Adipocyte (in vitro differentiated cells): Measurements from ENCODE around the gene AMER2.
"Not testable (repeated sequence)": the region's sequence is repeated elsewhere in the genome, so short reads cannot be mapped to it uniquely, and the experiment has no call there.

ENCODE experiments used
- DNase-seq: peaks from one replicate; pipeline ENCODE4 v3.0.0-alpha.2; 2015; ENCODE audit warnings: low read depth
- H3K27me3 ChIP-seq: replicated peaks from 2 replicates; pipeline ENCODE4 v1.7.0; 2013; ENCODE audit warnings: mild to moderate bottlenecking, low read length, moderate library complexity; ENCODE audit not compliant: control insufficient read depth, insufficient read depth
- H3K36me3 ChIP-seq: 2 replicates; pipeline ENCODE4 v1.7.0; 2013; ENCODE audit warnings: low read length, mild to moderate bottlenecking, moderate library complexity; ENCODE audit not compliant: control insufficient read depth, insufficient read depth, severe bottlenecking
- H3K4me1 ChIP-seq: 2 replicates; pipeline ENCODE4 v1.7.0; 2013; ENCODE audit warnings: mild to moderate bottlenecking, low read length, moderate library complexity; ENCODE audit not compliant: control insufficient read depth, insufficient read depth
- H3K4me3 ChIP-seq: 2 replicates; pipeline ENCODE4 v1.7.0; 2013; ENCODE audit warnings: mild to moderate bottlenecking, low read length, moderate library complexity
- H3K9ac ChIP-seq: 2 replicates; pipeline ENCODE4 v1.7.0; 2013; ENCODE audit warnings: mild to moderate bottlenecking, low read length, moderate library complexity
- H3K9me3 ChIP-seq: 2 replicates; pipeline ENCODE4 v1.7.0; 2013; ENCODE audit warnings: mild to moderate bottlenecking, low read length, moderate library complexity; ENCODE audit not compliant: control insufficient read depth

The AMER2 gene

GRCh38 chr13:25170554-25171111, 1.5 kb downstream of the AMER2 start:
- no peak overlapping the region for H3K4me3 ChIP-seq
- H3K36me3 ChIP-seq, result no peaks in the 10 kb centered on the region
- H3K4me1 ChIP-seq, result peaks cover 5% of the 10 kb centered on the region
- H3K9me3 ChIP-seq, result peaks cover 10% of the 10 kb centered on the region
- H3K9ac ChIP-seq, result no peak overlapping the region
- H3K27me3 ChIP-seq, result peaks cover 52% of the 10 kb centered on the region
- DNase-seq, result peak; percentile 1

- H3K4me1 ChIP-seq, result peaks cover 5% of the 10 kb centered on the region
- H3K9me3 ChIP-seq, result peaks cover 14% of the 10 kb centered on the region
- H3K4me3 ChIP-seq, result no peak overlapping the region
- no peak overlapping the region for H3K9ac ChIP-seq
- H3K27me3 ChIP-seq, result peaks cover 50% of the 10 kb centered on the region
- DNase-seq, result no peak
- no peaks in the 10 kb centered on the region for H3K36me3 ChIP-seq
Observed at GRCh38 chr13:25169951-25170553, 2.0 kb downstream of the AMER2 start.

- Histone ChIP-seq H3K9ac (no peak overlapping the region), H3K4me1 (peaks cover 5% of the 10 kb centered on the region), H3K27me3 (peaks cover 49% of the 10 kb centered on the region), H3K36me3 (no peaks in the 10 kb centered on the region), H3K4me3 (no peak overlapping the region), H3K9me3 (peaks cover 16% of the 10 kb centered on the region)
- DNase-seq, result no peak
Observed at GRCh38 chr13:25169356-25169755, 2.7 kb downstream of the AMER2 start.

GRCh38 chr13:25168790-25169189, 3.3 kb downstream of the AMER2 start:
- peaks cover 12% of the 10 kb centered on the region for H3K9me3 ChIP-seq
- peaks cover 5% of the 10 kb centered on the region for H3K4me1 ChIP-seq
- no peak overlapping the region for H3K4me3 ChIP-seq
- peaks cover 43% of the 10 kb centered on the region for H3K27me3 ChIP-seq
- H3K9ac ChIP-seq, result no peak overlapping the region
- no peak for DNase-seq
- H3K36me3 ChIP-seq, result no peaks in the 10 kb centered on the region

- DNase-seq, result no peak
- Histone ChIP-seq H3K27me3 (peaks cover 37% of the 10 kb centered on the region), H3K36me3 (no peaks in the 10 kb centered on the region), H3K4me3 (no peak overlapping the region), H3K4me1 (peaks cover 5% of the 10 kb centered on the region), H3K9ac (no peak overlapping the region), H3K9me3 (peaks cover 9% of the 10 kb centered on the region)
Observed at GRCh38 chr13:25167382-25168174, 4.5 kb downstream of the AMER2 start.

GRCh38 chr13:25166306-25166705, 5.8 kb downstream of the AMER2 start:
- Histone ChIP-seq H3K4me3 (no peak overlapping the region), H3K9me3 (peaks cover 9% of the 10 kb centered on the region), H3K4me1 (no peaks in the 10 kb centered on the region), H3K27me3 (peaks cover 29% of the 10 kb centered on the region), H3K9ac (no peak overlapping the region), H3K36me3 (no peaks in the 10 kb centered on the region)
- no peak for DNase-seq

- DNase-seq, result no peak
- H3K4me1 ChIP-seq, result no peaks in the 10 kb centered on the region
- no peaks in the 10 kb centered on the region for H3K36me3 ChIP-seq
- H3K4me3 ChIP-seq, result no peak overlapping the region
- H3K9ac ChIP-seq, result no peak overlapping the region
- H3K27me3 ChIP-seq, result peaks cover 29% of the 10 kb centered on the region
- peaks cover 9% of the 10 kb centered on the region for H3K9me3 ChIP-seq
Observed at GRCh38 chr13:25165663-25166062, 6.4 kb downstream of the AMER2 start.

GRCh38 chr13:25165163-25165562, 6.9 kb downstream of the AMER2 start:
- not testable (repeated sequence) for H3K4me1 ChIP-seq, H3K4me3 ChIP-seq, DNase-seq, H3K36me3 ChIP-seq, H3K9ac ChIP-seq, H3K9me3 ChIP-seq
- peaks cover 25% of the 10 kb centered on the region for H3K27me3 ChIP-seq

GRCh38 chr13:25157681-25158080, 14.4 kb downstream of the AMER2 start:
- no peak overlapping the region for H3K4me3 ChIP-seq
- H3K9ac ChIP-seq, result no peak overlapping the region
- no peaks in the 10 kb centered on the region for H3K36me3 ChIP-seq
- H3K9me3 ChIP-seq, result no peaks in the 10 kb centered on the region
- H3K27me3 ChIP-seq, result peaks cover 23% of the 10 kb centered on the region
- DNase-seq, result no peak
- H3K4me1 ChIP-seq, result no peaks in the 10 kb centered on the region

- DNase-seq, result no peak
- H3K36me3 ChIP-seq, result no peaks in the 10 kb centered on the region
- no peak overlapping the region for H3K4me3 ChIP-seq
- H3K9me3 ChIP-seq, result no peaks in the 10 kb centered on the region
- H3K4me1 ChIP-seq, result no peaks in the 10 kb centered on the region
- H3K9ac ChIP-seq, result no peak overlapping the region
- H3K27me3 ChIP-seq, result peaks cover 34% of the 10 kb centered on the region
Observed at GRCh38 chr13:25153736-25154135, 18.4 kb downstream of the AMER2 start.

- Histone ChIP-seq H3K36me3 (no peaks in the 10 kb centered on the region), H3K9me3 (peaks cover 4% of the 10 kb centered on the region), H3K9ac (no peak overlapping the region), H3K27me3 (peaks cover 40% of the 10 kb centered on the region), H3K4me1 (no peaks in the 10 kb centered on the region), H3K4me3 (no peak overlapping the region)
- no peak for DNase-seq
Observed at GRCh38 chr13:25151626-25152195, 20.4 kb downstream of the AMER2 start.
